ENCODE data around the gene EFHC1. TPM values are rescaled to one million over a fixed set of nuclear protein-coding genes. Genes with fewer than 3 reads are reported as not detected.

Gene EFHC1
- total RNA-seq, 3 donors from 2014 or later: 26.2 to 55.8 (median 36.7) TPM

DNA sequence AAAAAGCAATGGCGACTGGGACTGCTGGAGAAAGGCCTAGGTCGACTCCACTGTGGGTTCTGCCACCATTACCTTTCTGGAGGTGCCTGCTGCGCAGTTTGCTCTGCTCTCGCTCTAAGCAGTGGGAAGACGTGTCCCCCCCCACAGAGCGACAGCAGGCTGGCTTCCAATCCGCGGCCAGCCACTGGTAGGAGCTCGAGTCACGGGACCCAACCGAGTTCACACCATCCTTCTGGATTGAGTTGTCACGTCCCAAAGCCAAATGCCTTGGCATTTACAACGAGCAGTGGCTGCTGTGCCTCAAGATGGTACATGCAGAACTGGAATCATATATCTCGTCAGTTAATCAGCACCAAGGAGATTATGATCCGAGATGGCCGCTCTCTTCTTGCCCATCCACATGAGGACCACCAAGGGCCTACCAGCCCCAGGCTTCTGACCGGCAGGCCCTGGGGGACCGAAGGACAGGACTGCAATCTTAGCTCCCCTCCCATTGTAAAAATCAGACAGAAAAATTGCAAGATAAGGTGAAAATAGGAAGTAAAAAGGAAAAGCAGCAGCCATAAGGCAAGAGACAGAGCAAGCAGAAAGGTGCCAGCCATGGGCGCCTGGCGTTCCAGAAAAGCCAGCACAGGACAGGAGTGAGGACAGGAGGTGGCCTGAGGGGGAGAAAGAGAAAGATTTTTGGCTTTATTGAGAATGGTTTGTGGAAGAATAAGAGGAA is 82.3 kb downstream of the EFHC1 start:
- peak overlapping the region in 1 of 2 donors; percentile 83 for H3K27ac ChIP-seq
- no peaks in the 10 kb centered on the region for H3K36me3 ChIP-seq

DNA sequence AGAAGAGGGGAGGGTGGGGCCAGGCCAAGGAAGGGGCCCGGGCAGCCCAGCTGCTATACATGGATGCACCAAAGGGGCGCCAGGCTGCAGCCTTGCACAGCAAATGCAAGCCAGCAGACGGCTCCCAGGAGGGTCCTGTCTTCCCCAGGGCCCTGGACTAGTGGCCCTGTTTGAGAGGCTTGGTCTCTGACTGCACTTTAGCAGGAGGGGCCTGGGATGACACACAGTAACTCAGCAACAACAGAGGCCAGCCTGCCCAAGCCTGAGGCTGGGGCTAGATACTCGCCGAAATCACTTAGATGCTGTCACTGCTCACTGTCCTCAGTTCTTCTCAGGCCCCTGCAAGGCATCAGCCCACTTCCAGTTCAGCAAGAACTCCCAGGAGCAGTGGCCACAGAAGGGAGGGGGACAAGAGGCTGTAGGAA is 83.2 kb downstream of the EFHC1 start:
- TF ChIP-seq, protein P1, sequence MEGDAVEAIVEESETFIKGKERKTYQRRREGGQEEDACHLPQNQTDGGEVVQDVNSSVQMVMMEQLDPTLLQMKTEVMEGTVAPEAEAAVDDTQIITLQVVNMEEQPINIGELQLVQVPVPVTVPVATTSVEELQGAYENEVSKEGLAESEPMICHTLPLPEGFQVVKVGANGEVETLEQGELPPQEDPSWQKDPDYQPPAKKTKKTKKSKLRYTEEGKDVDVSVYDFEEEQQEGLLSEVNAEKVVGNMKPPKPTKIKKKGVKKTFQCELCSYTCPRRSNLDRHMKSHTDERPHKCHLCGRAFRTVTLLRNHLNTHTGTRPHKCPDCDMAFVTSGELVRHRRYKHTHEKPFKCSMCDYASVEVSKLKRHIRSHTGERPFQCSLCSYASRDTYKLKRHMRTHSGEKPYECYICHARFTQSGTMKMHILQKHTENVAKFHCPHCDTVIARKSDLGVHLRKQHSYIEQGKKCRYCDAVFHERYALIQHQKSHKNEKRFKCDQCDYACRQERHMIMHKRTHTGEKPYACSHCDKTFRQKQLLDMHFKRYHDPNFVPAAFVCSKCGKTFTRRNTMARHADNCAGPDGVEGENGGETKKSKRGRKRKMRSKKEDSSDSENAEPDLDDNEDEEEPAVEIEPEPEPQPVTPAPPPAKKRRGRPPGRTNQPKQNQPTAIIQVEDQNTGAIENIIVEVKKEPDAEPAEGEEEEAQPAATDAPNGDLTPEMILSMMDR (IDR thresholded peaks at IDR 0.05): no peak
- no peak for TF ChIP-seq POLR2AphosphoS5 (IDR thresholded peaks at IDR 0.05)
- Histone ChIP-seq H3K4me3 (peak overlapping the region in 1 of 3 donors; percentile 47), H3K36me3 (no peaks in the 10 kb centered on the region), H3K27me3 (no peaks in the 10 kb centered on the region), H3K4me1 (peaks cover 3 to 13% of the 10 kb centered on the region in 2 donors), H3K27ac (peak overlapping the region; percentile 83 to 86), H3K9me3 (no peaks in the 10 kb centered on the region)
- intact Hi-C loops (cut with DNase I; ENCODE audit: low total_unique reads): loop anchor here (10.0 kb wide), 2 partner anchors 71 to 79 kb away; partner anchors contain the start of genes EFHC1 and TRAM2
- no peak for DNase-seq (ENCODE audit: low spot score in 2 of 2)

More for the DNA sequence above, 82.3 kb downstream of the EFHC1 start:
- TF ChIP-seq, protein P1 (IDR thresholded peaks at IDR 0.05): no peak
- TF ChIP-seq POLR2A (IDR thresholded peaks at IDR 0.05) (no peak), POLR2AphosphoS5 (IDR thresholded peaks at IDR 0.05) (no peak)
- intact Hi-C loops (cut with DNase I; ENCODE audit: low total_unique reads): loop anchor here (10.0 kb wide), 2 partner anchors 72 to 78 kb away; partner anchors contain the start of genes EFHC1 and TRAM2
- H3K9me3 ChIP-seq: no peaks in the 10 kb centered on the region
- peaks cover 3 to 13% of the 10 kb centered on the region in 2 donors for H3K4me1 ChIP-seq
- DNase-seq (ENCODE audit: low spot score in 2 of 2): no peak
- H3K4me3 ChIP-seq: no peak overlapping the region
- no peaks in the 10 kb centered on the region for H3K27me3 ChIP-seq

DNA sequence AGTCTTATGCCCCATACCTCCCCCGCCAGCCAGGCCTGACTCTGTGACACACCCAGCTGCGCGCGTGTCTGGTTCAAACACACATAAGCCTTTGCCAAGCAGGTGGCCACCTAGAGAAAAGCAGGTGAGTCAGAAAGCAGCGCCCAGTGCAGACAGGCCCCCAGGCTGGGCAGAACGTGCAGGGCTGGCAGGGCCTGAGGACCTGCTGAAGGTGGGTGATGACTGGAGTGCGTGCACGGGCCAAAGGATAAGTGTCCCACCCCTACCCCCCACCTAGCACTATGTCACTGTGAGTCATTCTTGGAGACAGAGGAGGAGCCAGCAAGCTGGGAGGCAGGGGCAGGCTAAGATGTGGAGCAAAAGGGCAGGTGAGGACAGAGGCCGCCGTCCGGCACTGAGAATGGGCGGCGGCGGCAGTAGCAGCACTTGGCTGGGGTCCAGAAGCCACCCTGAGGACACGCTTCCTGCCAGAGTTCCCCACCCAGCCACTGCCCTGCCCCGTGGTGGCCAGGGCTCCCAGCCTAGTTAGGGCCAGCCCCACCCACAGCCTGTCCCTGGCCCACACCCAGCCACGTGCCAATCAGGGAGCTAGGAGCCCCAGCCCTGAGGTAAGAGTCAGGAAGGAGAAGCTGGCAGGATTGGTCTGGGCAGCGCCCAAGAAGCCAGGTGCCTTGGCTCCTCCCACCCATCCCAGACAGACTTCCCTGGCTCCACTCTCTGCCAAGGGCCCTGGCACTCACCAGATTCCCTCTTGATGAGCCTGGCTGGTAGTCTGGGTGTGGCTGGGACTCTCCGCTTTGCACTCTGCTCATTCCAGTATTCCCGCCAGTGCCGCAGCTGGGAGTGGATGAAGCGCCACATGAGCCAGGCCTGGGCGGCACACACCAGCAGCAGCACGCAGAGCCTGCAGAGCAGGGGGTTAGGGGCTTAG is 84.0 kb downstream of the EFHC1 start:
- Histone ChIP-seq H3K27ac (peak overlapping the region; percentile 83 to 86), H3K4me3 (peak overlapping the region in 2 of 3 donors; percentile 27 to 47), H3K36me3 (no peaks in the 10 kb centered on the region), H3K9me3 (no peaks in the 10 kb centered on the region), H3K27me3 (no peaks in the 10 kb centered on the region), H3K4me1 (peaks cover 3 to 13% of the 10 kb centered on the region in 2 donors)
- DNase-seq (ENCODE audit: low spot score in 2 of 2): peak; percentile 92 to 97
- intact Hi-C loops (cut with DNase I; ENCODE audit: low total_unique reads): loop anchor here (10.0 kb wide), 2 partner anchors 71 to 79 kb away; partner anchors contain the start of genes EFHC1 and TRAM2
- TF ChIP-seq POLR2AphosphoS5 (IDR thresholded peaks at IDR 0.05): peak in 2 of 3 donors; percentile 29 to 52
- TF ChIP-seq, protein P1 (IDR thresholded peaks at IDR 0.05): no peak
- no peak for TF ChIP-seq POLR2A (IDR thresholded peaks at IDR 0.05)

DNA sequence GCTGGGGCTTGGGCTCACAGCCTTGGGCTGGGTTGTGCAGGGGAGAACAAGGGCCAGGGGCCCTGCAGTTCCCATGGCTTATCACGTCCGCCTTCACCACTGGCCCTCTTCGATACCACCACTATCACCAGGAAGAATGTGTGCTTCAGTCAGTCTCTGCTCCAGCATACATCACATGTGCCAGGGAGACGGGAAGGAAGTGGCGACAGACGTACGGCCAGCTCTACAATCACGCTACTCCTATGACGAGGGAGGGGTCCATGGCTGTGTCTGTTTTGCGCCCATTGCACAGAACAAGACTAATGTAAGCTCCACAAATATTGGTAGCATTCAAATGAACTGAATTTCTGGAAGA is 84.6 kb downstream of the EFHC1 start:
- H3K36me3 ChIP-seq: no peaks in the 10 kb centered on the region
- peak overlapping the region in 2 of 3 donors; percentile 27 to 47 for H3K4me3 ChIP-seq
- peak overlapping the region; percentile 83 to 86 for H3K27ac ChIP-seq
- no peak for TF ChIP-seq POLR2AphosphoS5 (IDR thresholded peaks at IDR 0.05)
- no peak for TF ChIP-seq POLR2A (IDR thresholded peaks at IDR 0.05)
- TF ChIP-seq, protein P1 (IDR thresholded peaks at IDR 0.05): no peak
- no peak for DNase-seq (ENCODE audit: low spot score in 2 of 2)
- peaks cover 3 to 13% of the 10 kb centered on the region in 2 donors for H3K4me1 ChIP-seq
- no peaks in the 10 kb centered on the region for H3K9me3 ChIP-seq
- intact Hi-C loops (cut with DNase I; ENCODE audit: low total_unique reads): loop anchor here (10.0 kb wide), 2 partner anchors 70 to 80 kb away; partner anchors contain the start of genes EFHC1 and TRAM2
- H3K27me3 ChIP-seq: no peaks in the 10 kb centered on the region

All from breast epithelium (tissue), 4 donors.